GM13977 (cell line): ENCODE measurements around the gene MCCC1.

ENCODE experiments used
- DNase-seq: peaks from one replicate; pipeline ENCODE4 v3.0.0; 2012; ENCODE audit warnings: low spot score
- in situ Hi-C: fragments of 300-500 bp; cut with MboI; formaldehyde crosslinking; loops from one replicate; pipeline ENCODE4 v1.12.0; 2022; ENCODE audit warnings: low sequenced_read_pairs, low pct_unique_long_range_greater_than_20kb, mixed read lengths, inconsistent platforms; ENCODE audit not compliant: unreplicated experiment
- TF ChIP-seq, protein P1 (sequence below): IDR thresholded peaks from 2 replicates; pipeline ENCODE4 v1.5.1; 2012; ENCODE audit warnings: mild to moderate bottlenecking, control low read depth; ENCODE audit not compliant: insufficient read depth; ENCODE audit errors: extremely low read depth, missing control alignments

MCCC1 gene

DNA sequence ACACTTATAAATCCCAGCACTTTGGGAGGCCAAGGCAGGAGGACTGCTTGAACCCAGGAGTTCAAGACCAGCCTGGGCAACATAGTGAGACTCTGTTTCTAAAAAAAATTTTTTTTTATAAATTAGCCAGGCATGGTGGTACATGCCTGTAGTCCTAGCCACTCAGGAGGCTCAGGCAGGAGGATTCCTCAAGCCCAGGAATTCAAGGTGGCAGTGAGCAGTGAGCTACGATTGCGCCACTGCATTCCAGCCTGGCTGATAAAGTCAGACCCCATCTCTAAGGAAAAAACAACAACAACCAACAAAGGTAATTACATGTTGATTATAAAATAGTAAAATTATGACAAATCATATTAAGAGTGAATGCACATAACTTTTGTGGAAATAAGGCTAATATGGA lies 40.9 kb downstream of the MCCC1 start:
- TF ChIP-seq, protein P1, sequence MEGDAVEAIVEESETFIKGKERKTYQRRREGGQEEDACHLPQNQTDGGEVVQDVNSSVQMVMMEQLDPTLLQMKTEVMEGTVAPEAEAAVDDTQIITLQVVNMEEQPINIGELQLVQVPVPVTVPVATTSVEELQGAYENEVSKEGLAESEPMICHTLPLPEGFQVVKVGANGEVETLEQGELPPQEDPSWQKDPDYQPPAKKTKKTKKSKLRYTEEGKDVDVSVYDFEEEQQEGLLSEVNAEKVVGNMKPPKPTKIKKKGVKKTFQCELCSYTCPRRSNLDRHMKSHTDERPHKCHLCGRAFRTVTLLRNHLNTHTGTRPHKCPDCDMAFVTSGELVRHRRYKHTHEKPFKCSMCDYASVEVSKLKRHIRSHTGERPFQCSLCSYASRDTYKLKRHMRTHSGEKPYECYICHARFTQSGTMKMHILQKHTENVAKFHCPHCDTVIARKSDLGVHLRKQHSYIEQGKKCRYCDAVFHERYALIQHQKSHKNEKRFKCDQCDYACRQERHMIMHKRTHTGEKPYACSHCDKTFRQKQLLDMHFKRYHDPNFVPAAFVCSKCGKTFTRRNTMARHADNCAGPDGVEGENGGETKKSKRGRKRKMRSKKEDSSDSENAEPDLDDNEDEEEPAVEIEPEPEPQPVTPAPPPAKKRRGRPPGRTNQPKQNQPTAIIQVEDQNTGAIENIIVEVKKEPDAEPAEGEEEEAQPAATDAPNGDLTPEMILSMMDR: no peak
- in situ Hi-C loops: no loop called here
- no peak for DNase-seq

DNA sequence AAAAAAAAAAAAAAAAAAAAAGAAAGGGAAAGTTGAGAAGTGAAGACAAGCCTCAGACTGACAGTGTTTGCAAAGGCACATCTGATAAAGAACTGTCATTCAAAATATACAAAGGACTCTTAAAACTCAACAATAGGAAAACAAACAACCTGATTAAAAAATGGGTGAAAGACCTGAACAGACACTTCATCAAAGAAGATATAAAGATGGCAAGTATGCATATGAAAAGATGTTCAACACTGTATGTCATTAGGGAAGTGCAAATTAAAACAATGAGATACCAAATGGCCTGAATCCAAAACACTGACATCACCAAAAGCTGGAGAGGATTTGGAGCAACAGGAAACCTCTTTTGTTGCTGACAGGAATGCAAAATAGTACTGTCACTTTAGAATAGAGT lies 48.6 kb downstream of the MCCC1 start:
- TF ChIP-seq, protein P1: no peak
- DNase-seq: no peak

DNA sequence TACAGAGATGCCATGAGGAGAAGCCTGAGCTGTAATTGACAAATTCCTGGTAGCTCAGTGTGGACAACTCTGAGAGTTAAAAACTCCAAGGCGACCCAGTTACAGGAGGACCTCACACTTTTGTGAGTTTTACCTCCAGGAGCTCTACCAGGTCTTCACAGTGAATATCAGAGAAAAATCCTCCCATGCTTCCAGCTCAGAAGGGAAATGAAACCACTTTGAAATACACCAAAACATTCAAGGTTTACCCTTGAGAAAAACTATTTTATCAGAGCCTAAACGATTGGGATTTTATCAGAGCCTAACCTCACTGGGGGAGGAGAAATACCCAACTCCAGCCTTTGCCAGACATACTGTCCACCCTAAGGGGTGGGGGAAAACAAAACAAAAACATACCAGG lies 52.4 kb downstream of the MCCC1 start:
- TF ChIP-seq, protein P1: no peak
- in situ Hi-C loops: no loop called here
- DNase-seq: no peak

More for the DNA sequence above, 48.6 kb downstream of the MCCC1 start:
- in situ Hi-C loops: no loop called here

DNA sequence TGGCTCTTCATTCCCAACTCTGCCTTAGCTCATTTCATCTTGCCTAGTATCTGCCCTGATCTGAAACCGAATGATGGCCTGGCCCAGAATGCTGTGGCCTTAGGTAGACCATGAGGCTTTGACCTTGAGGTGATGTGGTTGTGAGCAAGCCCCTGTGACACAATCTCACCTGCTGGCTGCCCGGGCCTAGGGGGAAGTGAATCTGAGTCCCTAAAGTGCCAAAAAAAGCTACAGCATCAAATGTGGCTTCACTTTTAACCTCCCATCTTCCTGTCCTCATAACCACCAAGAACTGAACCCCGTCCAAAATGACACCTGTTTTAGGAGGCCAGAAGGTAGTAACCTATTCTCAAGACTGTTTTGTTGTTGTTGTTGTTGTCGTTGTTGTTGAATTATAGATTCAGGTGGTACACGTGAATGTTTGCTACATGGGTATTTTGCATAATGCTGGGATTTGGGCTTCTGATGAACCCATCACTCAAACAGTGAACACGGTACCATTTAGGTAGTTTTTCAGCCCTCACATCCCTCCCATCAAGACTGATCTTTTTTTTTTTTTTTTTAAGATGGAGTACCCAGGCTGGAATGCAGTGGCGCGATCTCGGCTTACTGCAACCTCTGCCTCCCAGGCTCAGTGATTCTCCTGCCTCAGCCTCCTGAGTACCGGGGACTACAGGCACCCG lies 54.6 kb downstream of the MCCC1 start:
- DNase-seq: peak; percentile 61
- in situ Hi-C loops: no loop called here
- TF ChIP-seq, protein P1: no peak

DNA sequence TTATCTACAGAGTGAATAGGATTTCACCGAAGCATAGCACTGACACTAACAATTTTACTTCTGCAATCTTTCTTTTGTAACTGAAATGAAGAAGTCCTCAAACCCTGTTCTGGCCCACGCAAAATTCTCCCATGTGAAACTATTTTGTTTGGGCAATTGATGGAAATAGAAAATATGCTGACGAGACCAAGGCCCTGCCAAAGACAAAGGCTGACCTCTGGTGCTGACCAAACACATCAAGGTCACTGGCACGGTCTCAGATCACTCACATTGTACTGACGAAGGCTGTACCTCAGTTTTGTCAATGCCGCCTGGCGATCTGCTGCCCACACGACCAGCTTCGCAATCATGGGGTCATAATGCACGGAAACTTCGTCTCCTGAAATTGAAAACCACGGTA lies 60.5 kb downstream of the MCCC1 start:
- in situ Hi-C loops: no loop called here
- no peak for DNase-seq

DNA sequence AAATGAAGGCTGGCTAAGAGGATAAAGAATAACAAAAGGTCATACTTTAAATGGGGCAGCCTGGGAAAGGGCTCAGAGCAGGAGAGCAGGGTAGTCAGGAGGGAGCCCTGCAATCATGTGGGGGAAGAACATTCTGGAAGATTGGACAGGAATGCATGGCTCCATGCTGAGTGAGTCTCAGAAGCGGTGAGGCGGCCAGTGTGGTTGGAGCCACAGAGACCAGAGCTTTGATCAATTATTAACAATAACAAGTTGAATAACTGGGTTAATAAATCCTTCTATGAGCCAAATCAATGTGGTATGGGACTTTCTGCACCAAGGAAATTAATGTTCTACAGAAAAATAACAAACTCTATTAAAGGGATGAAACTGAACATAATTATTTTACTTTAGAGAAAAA lies 61.1 kb downstream of the MCCC1 start:
- in situ Hi-C loops: no loop called here

More for the DNA sequence above, 60.5 kb downstream of the MCCC1 start:
- TF ChIP-seq, protein P1: no peak

More for the DNA sequence above, 61.1 kb downstream of the MCCC1 start:
- TF ChIP-seq, protein P1: no peak
- DNase-seq: no peak
